HL-60 (cell line): ENCODE measurements around the gene CTNNAL1.

ENCODE experiments used
- POLR2AphosphoS5 ChIP-seq: IDR thresholded peaks from 2 replicates; pipeline ENCODE4 v1.6.1; 2012; ENCODE audit warnings: low read depth
- TF ChIP-seq, protein P1 (sequence below): IDR thresholded peaks from one replicate; pipeline ENCODE4 v1.5.1; 2011; ENCODE audit warnings: low read length, control low read depth, inconsistent platforms; ENCODE audit not compliant: insufficient read depth

DNA sequence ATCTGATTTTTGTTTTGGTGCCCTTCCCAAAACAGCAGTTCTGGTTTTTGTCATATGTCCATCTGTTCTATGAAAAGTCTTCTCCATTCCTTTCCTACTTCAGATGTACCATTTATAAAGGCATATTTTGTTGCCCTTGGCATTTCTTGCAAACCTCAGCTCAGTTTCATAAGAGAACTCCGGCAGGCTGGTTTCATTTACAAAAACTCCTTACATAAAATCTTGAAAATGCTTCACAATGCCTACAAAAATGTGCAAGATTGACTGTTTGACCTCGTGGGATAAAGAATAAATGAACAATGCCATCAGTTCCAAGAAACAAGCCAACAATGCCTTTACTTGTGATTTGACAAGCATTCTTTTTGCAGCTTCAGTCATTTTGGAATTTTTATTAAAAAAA, 39.1 kb upstream of the CTNNAL1 start:
- TF ChIP-seq, protein P1, sequence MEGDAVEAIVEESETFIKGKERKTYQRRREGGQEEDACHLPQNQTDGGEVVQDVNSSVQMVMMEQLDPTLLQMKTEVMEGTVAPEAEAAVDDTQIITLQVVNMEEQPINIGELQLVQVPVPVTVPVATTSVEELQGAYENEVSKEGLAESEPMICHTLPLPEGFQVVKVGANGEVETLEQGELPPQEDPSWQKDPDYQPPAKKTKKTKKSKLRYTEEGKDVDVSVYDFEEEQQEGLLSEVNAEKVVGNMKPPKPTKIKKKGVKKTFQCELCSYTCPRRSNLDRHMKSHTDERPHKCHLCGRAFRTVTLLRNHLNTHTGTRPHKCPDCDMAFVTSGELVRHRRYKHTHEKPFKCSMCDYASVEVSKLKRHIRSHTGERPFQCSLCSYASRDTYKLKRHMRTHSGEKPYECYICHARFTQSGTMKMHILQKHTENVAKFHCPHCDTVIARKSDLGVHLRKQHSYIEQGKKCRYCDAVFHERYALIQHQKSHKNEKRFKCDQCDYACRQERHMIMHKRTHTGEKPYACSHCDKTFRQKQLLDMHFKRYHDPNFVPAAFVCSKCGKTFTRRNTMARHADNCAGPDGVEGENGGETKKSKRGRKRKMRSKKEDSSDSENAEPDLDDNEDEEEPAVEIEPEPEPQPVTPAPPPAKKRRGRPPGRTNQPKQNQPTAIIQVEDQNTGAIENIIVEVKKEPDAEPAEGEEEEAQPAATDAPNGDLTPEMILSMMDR, result no peak
- no peak for TF ChIP-seq POLR2AphosphoS5
